Caco-2 (cell line): ENCODE data around the gene MEG3. TPM values are rescaled to one million over a fixed set of nuclear protein-coding genes. Genes with fewer than 3 reads are reported as not detected.

Experiments
- BruUV-seq: library from RNA; stranded (reverse); fragments of 400-500 nt; replicated peaks from 2 replicates; lab custom pipeline; 2021; lab: Mats Ljungman, UMichigan
- CTCF ChIA-PET: fragments of 300-600 bp; sonication (Branson Sonifier 250); formaldehyde crosslinking; loops from one replicate; lab custom pipeline; 2022; ENCODE audit warnings: antibody characterized with exemption; lab: Charles Lee
- POLR2A ChIA-PET: fragments of 300-600 bp; sonication (Branson Sonifier 250); formaldehyde crosslinking; loops from one replicate; lab custom pipeline; 2022; ENCODE audit warnings: antibody characterized with exemption; lab: Charles Lee
- DNase-seq, 2 experiments: peaks; one replicate each; pipeline versions ENCODE4 v3.0.0 to v3.0.0-alpha.2; 2020 to 2022
- H3K27me3 ChIP-seq: replicated peaks from 2 replicates; pipeline ENCODE4 v1.6.0; 2011; ENCODE audit warnings: low read length; ENCODE audit not compliant: control insufficient read depth, insufficient read depth
- H3K36me3 ChIP-seq: 2 replicates; pipeline ENCODE4 v1.5.1; 2011; ENCODE audit warnings: low read length; ENCODE audit not compliant: control insufficient read depth, insufficient read depth
- H3K4me1 ChIP-seq: fragments of 250-450 bp; sonication (Bioruptor Pico); 2 replicates; pipeline ENCODE4 v1.5.1; 2020; ENCODE audit warnings: mild to moderate bottlenecking
- H3K4me3 ChIP-seq: 2 replicates; pipeline ENCODE4 v1.5.1; 2011; ENCODE audit warnings: low read depth, mild to moderate bottlenecking, control low read depth, low read length
- H3K9me3 ChIP-seq: fragments of 250-450 bp; sonication (Bioruptor Pico); 2 replicates; pipeline ENCODE4 v1.5.1; 2020; ENCODE audit warnings: mild to moderate bottlenecking, moderate library complexity
- H3K27ac Mint-ChIP-seq: one replicate; pipeline ENCODE4 v1.8.0; 2022; ENCODE audit warnings: mixed read lengths; ENCODE audit not compliant: unreplicated experiment
- H3K27me3 Mint-ChIP-seq: one replicate; pipeline ENCODE4 v1.8.0; 2022; ENCODE audit warnings: mixed read lengths; ENCODE audit not compliant: insufficient read depth, unreplicated experiment
- H3K36me3 Mint-ChIP-seq: one replicate; pipeline ENCODE4 v1.8.0; 2022; ENCODE audit warnings: mild to moderate bottlenecking, mixed read lengths; ENCODE audit not compliant: insufficient read depth, unreplicated experiment
- H3K4me1 Mint-ChIP-seq: one replicate; pipeline ENCODE4 v1.8.0; 2022; ENCODE audit warnings: low read depth, mixed read lengths; ENCODE audit not compliant: unreplicated experiment
- H3K4me3 Mint-ChIP-seq: one replicate; pipeline ENCODE4 v1.8.0; 2022; ENCODE audit warnings: mild to moderate bottlenecking, moderate library complexity, mixed read lengths; ENCODE audit not compliant: unreplicated experiment
- H3K9me3 Mint-ChIP-seq: one replicate; pipeline ENCODE4 v1.8.0; 2022; ENCODE audit warnings: mixed read lengths; ENCODE audit not compliant: unreplicated experiment
- intact Hi-C: fragments of 100-400 bp; cut with micrococcal nuclease; formaldehyde crosslinking; loops from one replicate; pipeline ENCODE4 v1.10.0; 2022; ENCODE audit not compliant: unreplicated experiment
- total RNA-seq: library from RNA; stranded (reverse); gene quantifications from 2 replicates; pipeline ENCODE4 v1.2.3, GENCODE V29; 2022
- TF ChIP-seq, protein P1 (sequence below), 2 experiments: fragments of 200-600 bp in 1 of 2; IDR thresholded peaks; 1 replicate in 1 of 2; 2 replicates in 1 of 2; pipeline versions ENCODE4 v1.5.1 to v1.8.0; 2011 to 2022; ENCODE audit warnings: antibody characterized with exemption in 1 of 2, control low read depth in 1 of 2, inconsistent platforms in 1 of 2, low read depth in 1 of 2, low read length in 1 of 2, mild to moderate bottlenecking in 1 of 2, moderate library complexity in 1 of 2; ENCODE audit not compliant: insufficient read depth in 1 of 2, severe bottlenecking in 1 of 2, unreplicated experiment in 1 of 2

MEG3 gene
- total RNA-seq, 1 experiment from 2014 or later, result not detected

DNA sequence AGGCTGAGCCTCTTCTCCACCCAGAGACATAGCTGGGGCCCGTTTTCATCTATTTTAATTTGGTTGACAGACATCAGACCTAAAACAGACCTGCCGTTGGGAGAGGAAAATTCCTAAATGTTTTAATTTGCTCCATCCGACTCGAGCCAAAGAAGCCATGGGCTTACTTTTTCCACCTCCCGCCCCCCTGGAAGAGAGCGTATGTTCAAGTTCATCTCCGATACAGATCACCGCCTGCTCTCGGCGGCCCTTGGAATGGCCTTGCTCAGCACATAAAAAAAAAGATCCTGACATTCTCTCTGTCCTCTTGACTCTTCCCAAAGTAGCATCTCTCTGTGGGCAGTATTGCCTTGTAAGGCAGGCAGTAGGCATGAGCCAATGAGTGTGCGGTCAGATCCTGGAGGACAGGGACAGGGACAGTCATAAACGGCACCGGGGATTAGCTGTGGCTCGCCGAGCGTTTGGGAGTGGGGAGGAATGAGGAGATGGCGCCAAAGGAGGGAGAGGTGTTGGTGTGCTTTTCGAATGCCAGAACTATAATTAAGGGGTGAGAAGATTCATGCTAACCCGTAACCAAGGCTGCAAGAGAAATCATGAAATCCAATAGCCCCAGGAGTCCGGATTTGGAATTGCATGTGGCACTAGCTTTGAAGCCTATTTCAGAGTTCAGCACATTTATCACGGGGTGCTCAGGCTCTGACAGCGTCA lies 47.9 kb upstream of the MEG3 start:
- BruUV-seq, result no TSS peak
- CTCF ChIA-PET, result no interaction called here

DNA sequence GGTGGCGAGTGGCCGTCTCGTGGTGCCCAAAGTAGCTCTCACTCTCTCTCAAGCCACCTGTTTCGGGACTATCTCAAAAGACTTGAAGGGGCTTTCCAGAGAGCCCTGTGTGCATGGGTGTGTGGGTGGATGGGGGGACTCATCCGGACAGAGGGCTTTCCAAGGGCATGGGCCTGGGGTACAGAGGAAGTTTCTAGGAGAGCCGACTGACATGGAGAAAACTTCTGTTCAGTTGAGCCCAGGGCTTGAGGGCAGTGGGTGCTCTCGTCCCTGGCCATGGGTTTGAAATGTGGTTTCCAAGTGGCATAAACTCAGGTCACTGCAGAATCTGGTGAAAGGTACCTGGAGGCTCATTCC lies 47.4 kb upstream of the MEG3 start:
- Mint-ChIP-seq H3K27ac (no peak overlapping the region), H3K36me3 (no peaks in the 10 kb centered on the region), H3K27me3 (peaks cover 3% of the 10 kb centered on the region), H3K4me1 (no peaks in the 10 kb centered on the region), H3K4me3 (no peak overlapping the region), H3K9me3 (no peaks in the 10 kb centered on the region)
- TF ChIP-seq, protein P1, sequence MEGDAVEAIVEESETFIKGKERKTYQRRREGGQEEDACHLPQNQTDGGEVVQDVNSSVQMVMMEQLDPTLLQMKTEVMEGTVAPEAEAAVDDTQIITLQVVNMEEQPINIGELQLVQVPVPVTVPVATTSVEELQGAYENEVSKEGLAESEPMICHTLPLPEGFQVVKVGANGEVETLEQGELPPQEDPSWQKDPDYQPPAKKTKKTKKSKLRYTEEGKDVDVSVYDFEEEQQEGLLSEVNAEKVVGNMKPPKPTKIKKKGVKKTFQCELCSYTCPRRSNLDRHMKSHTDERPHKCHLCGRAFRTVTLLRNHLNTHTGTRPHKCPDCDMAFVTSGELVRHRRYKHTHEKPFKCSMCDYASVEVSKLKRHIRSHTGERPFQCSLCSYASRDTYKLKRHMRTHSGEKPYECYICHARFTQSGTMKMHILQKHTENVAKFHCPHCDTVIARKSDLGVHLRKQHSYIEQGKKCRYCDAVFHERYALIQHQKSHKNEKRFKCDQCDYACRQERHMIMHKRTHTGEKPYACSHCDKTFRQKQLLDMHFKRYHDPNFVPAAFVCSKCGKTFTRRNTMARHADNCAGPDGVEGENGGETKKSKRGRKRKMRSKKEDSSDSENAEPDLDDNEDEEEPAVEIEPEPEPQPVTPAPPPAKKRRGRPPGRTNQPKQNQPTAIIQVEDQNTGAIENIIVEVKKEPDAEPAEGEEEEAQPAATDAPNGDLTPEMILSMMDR (IDR thresholded peaks at IDR 0.05; ENCODE audit: insufficient read depth in 1 of 2, low read depth in 1 of 2, low read length in 1 of 2, severe bottlenecking in 1 of 2, unreplicated experiment in 1 of 2), result no peak
- BruUV-seq, result no TSS peak
- H3K4me1 ChIP-seq, result no peaks in the 10 kb centered on the region
- no peaks in the 10 kb centered on the region for H3K27me3 ChIP-seq
- DNase-seq, result no peak
- H3K9me3 ChIP-seq, result no peaks in the 10 kb centered on the region
- no peak overlapping the region for H3K4me3 ChIP-seq
- intact Hi-C loops, result no loop called here
- H3K36me3 ChIP-seq, result no peaks in the 10 kb centered on the region
- ChIA-PET POLR2A (no interaction called here), CTCF (no interaction called here)

More for the DNA sequence above, 47.9 kb upstream of the MEG3 start:
- Mint-ChIP-seq H3K27ac (no peak overlapping the region), H3K27me3 (peaks cover 3% of the 10 kb centered on the region), H3K4me1 (no peaks in the 10 kb centered on the region), H3K36me3 (no peaks in the 10 kb centered on the region), H3K9me3 (no peaks in the 10 kb centered on the region), H3K4me3 (no peak overlapping the region)
- H3K4me1 ChIP-seq, result no peaks in the 10 kb centered on the region
- H3K9me3 ChIP-seq, result no peaks in the 10 kb centered on the region
- POLR2A ChIA-PET, result no interaction called here
- H3K27me3 ChIP-seq, result no peaks in the 10 kb centered on the region
- H3K4me3 ChIP-seq, result no peak overlapping the region
- intact Hi-C loops, result no loop called here
- H3K36me3 ChIP-seq, result no peaks in the 10 kb centered on the region
- TF ChIP-seq, protein P1 (IDR thresholded peaks at IDR 0.05; ENCODE audit: insufficient read depth in 1 of 2, low read depth in 1 of 2, low read length in 1 of 2, severe bottlenecking in 1 of 2, unreplicated experiment in 1 of 2), result no peak
- DNase-seq, result no peak

DNA sequence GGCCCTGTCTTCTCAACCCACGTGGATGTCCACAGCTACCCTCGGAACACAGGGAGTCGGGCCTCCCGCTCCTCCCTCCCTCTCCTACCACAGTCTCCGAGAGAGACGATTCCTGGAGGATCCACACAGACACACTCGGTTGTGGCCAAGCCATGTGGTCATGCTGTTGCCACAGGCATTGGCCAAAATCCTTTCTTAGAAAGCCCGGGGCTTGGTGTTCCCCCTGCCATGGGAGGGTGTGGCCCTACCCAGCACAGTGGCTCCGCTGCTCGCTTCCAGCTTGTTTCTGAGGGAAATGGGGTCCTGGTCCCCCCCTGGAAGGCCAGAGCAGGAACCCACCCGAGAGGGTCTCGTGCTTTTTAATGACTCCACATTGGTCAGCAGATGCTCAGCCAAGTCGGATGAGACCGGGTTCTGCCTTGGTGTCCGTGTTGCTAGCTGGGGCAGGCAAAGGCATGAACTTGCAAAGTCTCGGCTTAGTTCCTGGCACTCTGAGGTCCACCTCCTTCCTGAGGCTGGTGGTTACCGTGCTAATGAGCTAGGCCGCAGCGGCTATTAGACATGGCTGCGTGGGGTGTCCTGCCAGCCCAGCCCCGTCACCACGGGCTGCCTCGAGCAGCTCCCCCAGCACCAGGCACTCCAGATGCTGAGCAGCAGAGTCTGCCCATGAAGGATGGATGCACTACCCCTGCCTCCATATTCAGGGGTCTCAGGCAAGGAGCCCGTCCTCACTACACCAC lies 46.8 kb upstream of the MEG3 start:
- ChIA-PET POLR2A (no interaction called here), CTCF (no interaction called here)
- H3K36me3 ChIP-seq, result no peaks in the 10 kb centered on the region
- Mint-ChIP-seq H3K9me3 (no peaks in the 10 kb centered on the region), H3K36me3 (no peaks in the 10 kb centered on the region), H3K27me3 (peaks cover 3% of the 10 kb centered on the region), H3K4me1 (no peaks in the 10 kb centered on the region), H3K27ac (no peak overlapping the region), H3K4me3 (no peak overlapping the region)
- intact Hi-C loops, result no loop called here
- H3K4me3 ChIP-seq, result no peak overlapping the region
- no peaks in the 10 kb centered on the region for H3K4me1 ChIP-seq
- TF ChIP-seq, protein P1 (IDR thresholded peaks at IDR 0.05; ENCODE audit: insufficient read depth in 1 of 2, low read depth in 1 of 2, low read length in 1 of 2, severe bottlenecking in 1 of 2, unreplicated experiment in 1 of 2), result no peak
- BruUV-seq, result no TSS peak
- DNase-seq, result no peak
- no peaks in the 10 kb centered on the region for H3K27me3 ChIP-seq
- H3K9me3 ChIP-seq, result no peaks in the 10 kb centered on the region
